HEK293T (cell line): ENCODE data around the gene MAD1L1.

Experiments used
- LEF1 ChIP-seq: fragments of 450-650 bp; IDR thresholded peaks from 2 replicates; pipeline ENCODE4 v1.6.1; 2017; ENCODE audit warnings: mild to moderate bottlenecking, borderline replicate concordance
- ZNF384 ChIP-seq: fragments of 450-650 bp; IDR thresholded peaks from 2 replicates; pipeline ENCODE4 v1.6.1; 2016

DNA sequence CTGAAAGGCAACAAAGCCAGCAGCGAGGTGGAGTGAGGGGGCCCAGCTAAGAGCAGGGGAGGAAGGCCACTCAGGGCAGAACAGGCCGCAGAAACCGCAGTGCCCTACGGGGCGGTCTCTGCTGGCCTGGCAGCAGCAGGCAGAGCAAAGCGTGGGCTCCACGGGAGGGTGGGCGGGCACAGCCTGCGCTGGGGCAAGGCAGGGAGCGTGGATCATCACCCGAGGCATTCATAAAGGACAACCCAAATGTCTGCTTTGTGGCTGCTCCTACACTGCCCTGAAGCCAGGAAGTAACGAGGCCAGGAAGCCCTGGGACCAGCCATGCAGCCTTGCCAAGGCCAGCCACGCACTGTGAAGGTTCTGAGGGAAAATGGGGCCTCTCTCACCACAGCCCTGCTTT, 127.5 kb downstream of the MAD1L1 start:
- TF ChIP-seq LEF1 (no peak), ZNF384 (no peak)
